OCI-LY3 (cell line): ENCODE results near the gene CYS1.

Source experiments
- H2AFZ ChIP-seq: fragments of 200-600, 300-600 bp; shearing (Covaris generic); 2 replicates; pipeline ENCODE4 v1.6.0; 2014; ENCODE audit warnings: antibody characterized with exemption, low read depth, low read length
- H3K27ac ChIP-seq: fragments of 200-600, 300-600 bp; sonication (generic); 2 replicates; pipeline ENCODE4 v1.5.1; 2014; ENCODE audit warnings: mild to moderate bottlenecking, low read length, moderate library complexity, mixed read lengths
- H3K27me3 ChIP-seq: fragments of 200-600, 300-600 bp; sonication (generic); 2 replicates; pipeline ENCODE4 v1.6.1; 2014; ENCODE audit warnings: low read depth, low read length, mixed read lengths
- H3K36me3 ChIP-seq: fragments of 200-600, 300-600 bp; sonication (generic); replicated peaks from 2 replicates; pipeline ENCODE3; 2014; ENCODE audit warnings: low read depth, low read length, mixed read lengths
- H3K4me1 ChIP-seq: fragments of 300-600, 200-600 bp; sonication (generic); 2 replicates; pipeline ENCODE4 v1.6.1; 2014; ENCODE audit warnings: low read length, mixed read lengths
- H3K4me2 ChIP-seq: fragments of 200-600, 300-600 bp; sonication (generic); 2 replicates; pipeline ENCODE4 v1.6.1; 2014; ENCODE audit warnings: low read length, mixed read lengths
- H3K4me3 ChIP-seq: fragments of 300-600, 200-600 bp; sonication (generic); 2 replicates; pipeline ENCODE4 v1.5.1; 2014; ENCODE audit warnings: antibody characterized with exemption, mild to moderate bottlenecking, low read length, moderate library complexity
- H3K79me2 ChIP-seq: fragments of 300-600, 200-600 bp; shearing (Covaris generic); 2 replicates; pipeline ENCODE4 v1.6.1; 2014; ENCODE audit warnings: mild to moderate bottlenecking, low read length, mixed read lengths
- H3K9ac ChIP-seq: fragments of 300-600, 200-600 bp; shearing (Covaris generic); 2 replicates; pipeline ENCODE4 v1.6.0; 2014; ENCODE audit warnings: mild to moderate bottlenecking, low read length, moderate library complexity
- H3K9me3 ChIP-seq: fragments of 200-600, 300-600 bp; shearing (Covaris generic); 2 replicates; pipeline ENCODE4 v1.6.1; 2014; ENCODE audit warnings: low read length, mixed read lengths; ENCODE audit not compliant: insufficient read depth
- H4K20me1 ChIP-seq: fragments of 200-600, 300-600 bp; sonication (generic); 2 replicates; pipeline ENCODE4 v1.6.1; 2016; ENCODE audit warnings: low read length, mixed read lengths; ENCODE audit not compliant: insufficient read depth
- EZH2phosphoT487 ChIP-seq: fragments of 200-600 bp; shearing (Covaris generic); IDR thresholded peaks from 2 replicates; pipeline ENCODE4 v1.6.1; 2018; ENCODE audit warnings: antibody characterized with exemption, mixed run types, low read depth
- TF ChIP-seq, protein P1 (sequence below): fragments of 200-600, 300-600 bp; sonication (generic); IDR thresholded peaks from 2 replicates; pipeline ENCODE4 v1.5.1; 2014; ENCODE audit warnings: antibody characterized with exemption, low read length, low read depth

Gene CYS1, protein sequence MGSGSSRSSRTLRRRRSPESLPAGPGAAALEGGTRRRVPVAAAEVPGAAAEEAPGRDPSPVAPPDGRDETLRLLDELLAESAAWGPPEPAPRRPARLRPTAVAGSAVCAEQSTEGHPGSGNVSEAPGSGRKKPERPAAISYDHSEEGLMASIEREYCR

DNA sequence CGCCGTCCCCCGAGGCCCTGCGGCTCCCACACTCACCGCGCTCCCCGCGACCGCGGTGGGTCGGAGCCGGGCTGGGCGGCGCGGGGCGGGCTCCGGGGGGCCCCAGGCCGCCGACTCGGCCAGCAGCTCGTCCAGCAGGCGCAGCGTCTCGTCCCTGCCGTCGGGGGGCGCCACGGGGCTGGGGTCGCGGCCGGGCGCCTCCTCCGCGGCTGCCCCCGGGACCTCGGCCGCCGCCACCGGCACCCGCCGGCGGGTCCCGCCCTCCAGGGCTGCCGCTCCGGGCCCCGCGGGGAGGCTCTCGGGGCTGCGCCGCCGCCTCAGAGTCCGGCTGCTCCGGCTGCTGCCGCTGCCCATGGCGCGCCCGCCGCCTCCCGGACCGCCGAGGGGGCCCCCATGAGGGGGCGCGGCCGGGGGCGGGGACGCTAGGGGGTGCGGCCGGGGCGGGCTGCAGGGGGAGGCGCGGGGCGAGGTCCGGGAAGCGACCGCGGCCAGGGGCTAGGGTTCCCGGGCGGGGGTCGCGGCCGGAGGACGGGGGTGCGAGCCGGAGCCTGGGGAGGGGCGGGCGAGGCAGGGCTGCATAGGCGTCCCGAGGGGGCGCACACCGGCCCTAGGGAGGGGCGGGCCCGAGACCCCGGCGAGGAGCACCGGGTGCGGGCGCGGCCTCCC lies at the start of gene CYS1:
Gene CYS1 (minus strand): TSS at position 542 of the 666 bp plus-strand sequence. CDS start 188 bp downstream, at position 354.
- peaks cover 42% of the 10 kb centered on the region for H3K4me1 ChIP-seq
- H3K27me3 ChIP-seq: peaks cover 86% of the 10 kb centered on the region
- peak within 1 kb of the TSS; percentile 70 for H3K4me2 ChIP-seq
- H3K36me3 ChIP-seq: no peaks in the 10 kb centered on the region
- H4K20me1 ChIP-seq: 0 out of 2 replicates have a peak, but pooled peaks cover 4% of the 10 kb centered on the region
- no peak within 1 kb of the TSS for H3K27ac ChIP-seq
- no peaks in the 10 kb centered on the region for H3K9me3 ChIP-seq
- no peak within 1 kb of the TSS; the same call in 1 of the 2 replicates for H3K9ac ChIP-seq
- peak within 1 kb of the TSS; percentile 42; the same call in 1 of the 2 replicates for H2AFZ ChIP-seq
- no peaks in the 10 kb centered on the region for H3K79me2 ChIP-seq
- TF ChIP-seq, protein P1, sequence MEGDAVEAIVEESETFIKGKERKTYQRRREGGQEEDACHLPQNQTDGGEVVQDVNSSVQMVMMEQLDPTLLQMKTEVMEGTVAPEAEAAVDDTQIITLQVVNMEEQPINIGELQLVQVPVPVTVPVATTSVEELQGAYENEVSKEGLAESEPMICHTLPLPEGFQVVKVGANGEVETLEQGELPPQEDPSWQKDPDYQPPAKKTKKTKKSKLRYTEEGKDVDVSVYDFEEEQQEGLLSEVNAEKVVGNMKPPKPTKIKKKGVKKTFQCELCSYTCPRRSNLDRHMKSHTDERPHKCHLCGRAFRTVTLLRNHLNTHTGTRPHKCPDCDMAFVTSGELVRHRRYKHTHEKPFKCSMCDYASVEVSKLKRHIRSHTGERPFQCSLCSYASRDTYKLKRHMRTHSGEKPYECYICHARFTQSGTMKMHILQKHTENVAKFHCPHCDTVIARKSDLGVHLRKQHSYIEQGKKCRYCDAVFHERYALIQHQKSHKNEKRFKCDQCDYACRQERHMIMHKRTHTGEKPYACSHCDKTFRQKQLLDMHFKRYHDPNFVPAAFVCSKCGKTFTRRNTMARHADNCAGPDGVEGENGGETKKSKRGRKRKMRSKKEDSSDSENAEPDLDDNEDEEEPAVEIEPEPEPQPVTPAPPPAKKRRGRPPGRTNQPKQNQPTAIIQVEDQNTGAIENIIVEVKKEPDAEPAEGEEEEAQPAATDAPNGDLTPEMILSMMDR: no peak
- no peak for TF ChIP-seq EZH2phosphoT487
- H3K4me3 ChIP-seq: peak within 1 kb of the TSS; percentile 70

DNA sequence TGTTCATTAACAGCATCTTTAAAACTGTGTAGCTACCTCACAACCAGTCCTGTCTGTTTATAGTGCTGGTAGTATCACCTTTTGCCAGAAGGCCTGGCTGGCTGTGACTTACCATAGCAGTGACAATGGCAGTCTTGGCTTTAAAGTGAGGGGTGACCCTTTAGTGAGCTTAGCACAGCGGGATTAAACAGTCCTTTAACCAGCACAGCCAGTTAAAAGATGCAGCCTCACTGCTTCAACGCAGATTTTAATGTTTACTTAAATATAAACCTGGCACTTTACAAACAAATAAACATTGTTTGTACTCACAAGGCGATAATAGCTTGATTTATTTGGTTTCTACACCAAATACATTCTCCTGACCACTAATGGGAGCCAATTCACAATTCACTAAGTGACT lies 49.3 kb upstream of the CYS1 start:
- H4K20me1 ChIP-seq: peaks cover 64% of the 10 kb centered on the region
- H3K4me1 ChIP-seq: peaks cover 18% of the 10 kb centered on the region
- H3K4me2 ChIP-seq: no peak overlapping the region
- H3K36me3 ChIP-seq: peaks cover 80% of the 10 kb centered on the region
- no peaks in the 10 kb centered on the region for H3K27me3 ChIP-seq
- no peak overlapping the region for H3K9ac ChIP-seq
- H3K9me3 ChIP-seq: no peaks in the 10 kb centered on the region
- no peak overlapping the region for H3K27ac ChIP-seq
- TF ChIP-seq EZH2phosphoT487: no peak
- TF ChIP-seq, protein P1: no peak
- no peak overlapping the region for H3K4me3 ChIP-seq
- H2AFZ ChIP-seq: no peak overlapping the region
- peaks cover 53% of the 10 kb centered on the region for H3K79me2 ChIP-seq

DNA sequence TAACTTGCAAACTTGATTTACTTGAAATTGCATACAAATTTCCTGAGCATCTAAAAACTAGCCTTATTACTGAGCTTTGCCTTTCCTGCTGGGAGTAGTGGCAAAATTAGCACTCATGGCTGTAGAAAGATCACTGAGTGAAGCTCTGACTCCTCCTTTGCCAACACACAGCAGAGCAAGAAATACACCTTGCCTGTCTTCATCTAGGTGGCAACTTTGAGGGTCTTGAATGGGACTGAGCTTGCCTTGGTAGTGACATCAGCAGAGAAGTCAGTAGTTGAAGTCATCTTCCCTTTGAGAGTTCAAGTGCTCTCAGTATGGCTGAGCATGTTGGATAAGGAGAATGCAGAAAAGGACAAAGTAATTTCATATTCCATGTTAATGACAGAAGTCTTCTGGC lies 48.2 kb upstream of the CYS1 start:
- Histone ChIP-seq H3K4me1 (peaks cover 22% of the 10 kb centered on the region), H3K4me2 (no peak overlapping the region), H4K20me1 (peaks cover 71% of the 10 kb centered on the region), H3K36me3 (peaks cover 86% of the 10 kb centered on the region), H3K79me2 (peaks cover 64% of the 10 kb centered on the region), H3K27me3 (no peaks in the 10 kb centered on the region), H3K9ac (no peak overlapping the region), H3K27ac (no peak overlapping the region), H3K4me3 (no peak overlapping the region), H2AFZ (no peak overlapping the region), H3K9me3 (no peaks in the 10 kb centered on the region)
- TF ChIP-seq, protein P1: no peak
- TF ChIP-seq EZH2phosphoT487: no peak

DNA sequence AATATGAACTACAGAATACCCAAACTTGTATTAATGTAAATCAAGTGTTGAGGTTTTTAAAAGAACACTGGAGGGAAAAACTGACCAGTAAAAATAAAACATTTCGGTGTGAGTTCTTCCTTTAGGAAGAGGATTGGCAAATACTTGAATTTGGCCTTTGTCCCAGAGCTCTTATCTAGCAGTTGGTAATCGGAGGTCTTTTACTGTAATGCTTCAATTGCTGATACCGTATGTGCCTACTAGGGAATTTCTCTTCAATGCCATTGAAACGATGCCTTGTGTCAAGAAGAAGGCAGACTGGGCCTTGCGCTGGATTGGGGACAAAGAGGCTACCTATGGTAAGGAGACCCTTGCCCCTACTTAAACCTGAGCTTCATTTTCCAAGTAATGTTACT lies 46.4 kb upstream of the CYS1 start:
- Histone ChIP-seq H3K27me3 (no peaks in the 10 kb centered on the region), H4K20me1 (peaks cover 55% of the 10 kb centered on the region), H3K79me2 (peaks cover 76% of the 10 kb centered on the region), H3K36me3 (peaks cover 76% of the 10 kb centered on the region), H2AFZ (no peak overlapping the region), H3K4me2 (no peak overlapping the region), H3K4me1 (peaks cover 24% of the 10 kb centered on the region), H3K27ac (no peak overlapping the region), H3K9ac (no peak overlapping the region), H3K9me3 (no peaks in the 10 kb centered on the region), H3K4me3 (no peak overlapping the region)
- TF ChIP-seq, protein P1: no peak
- TF ChIP-seq EZH2phosphoT487: no peak
